Mammary epithelial cell (primary cell): ENCODE results near the gene RPS6KA2.

Source experiments
- EZH2 ChIP-seq: IDR thresholded peaks from 2 replicates; pipeline ENCODE4 v1.6.1; 2012; ENCODE audit warnings: low read length, inconsistent platforms, borderline replicate concordance
- TF ChIP-seq, protein P1 (sequence below), 2 donors: IDR thresholded peaks in 1 of 2; conservative IDR thresholded peaks in 1 of 2; 2 replicates each; pipeline ENCODE4 v1.5.1; 2011 to 2012; ENCODE audit warnings: inconsistent platforms in 2 of 2, low read length in 2 of 2, mild to moderate bottlenecking in 2 of 2, control low read depth in 1 of 2, low read depth in 1 of 2; ENCODE audit not compliant: insufficient read depth in 1 of 2; ENCODE audit errors: extremely low read depth in 1 of 2

DNA sequence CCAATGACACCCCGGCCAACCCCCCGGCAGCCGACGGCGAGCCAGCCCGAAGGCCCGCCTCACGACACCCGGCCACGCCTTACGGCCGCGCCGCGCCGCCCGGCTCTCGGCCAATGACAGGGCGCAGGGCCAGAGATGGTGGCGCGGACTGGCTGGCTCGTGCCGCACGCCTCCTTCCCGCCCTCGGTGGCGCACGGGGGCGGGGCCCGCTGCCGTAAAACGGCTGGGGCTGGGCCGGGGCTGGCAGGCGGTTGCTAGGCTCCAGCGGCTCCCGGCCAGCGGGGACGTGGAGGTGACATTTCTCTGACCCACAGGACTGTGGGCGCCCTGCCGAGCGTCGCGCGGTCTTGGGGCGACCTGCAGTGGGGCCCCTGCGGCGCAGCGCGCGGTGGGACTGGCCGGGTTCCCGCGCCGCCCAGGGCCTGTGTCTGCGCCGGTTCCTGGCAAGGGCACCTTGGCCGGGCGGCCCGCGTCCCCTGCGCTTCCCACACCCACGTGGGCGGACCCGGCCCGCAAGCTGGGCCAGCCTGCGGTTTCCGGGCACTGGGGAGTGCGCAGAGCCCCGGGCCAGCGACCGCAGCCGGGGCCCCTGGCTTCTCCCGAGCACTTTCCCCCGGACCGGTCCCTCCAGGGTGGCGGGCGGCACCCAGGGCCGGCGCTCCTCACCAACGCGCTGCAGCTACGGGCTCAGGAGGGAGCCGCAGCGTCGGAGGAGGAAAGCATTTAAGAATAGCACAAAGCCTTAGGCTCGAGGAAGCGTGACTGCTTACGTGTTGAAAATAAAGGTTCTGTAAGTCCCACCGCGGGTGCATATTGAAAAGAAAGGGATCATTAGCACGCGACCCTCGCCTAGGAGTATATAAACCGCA, 243.9 kb downstream of the RPS6KA2 start, which contains the start of gene MPC1:
- no peak for TF ChIP-seq EZH2
- TF ChIP-seq, protein P1, sequence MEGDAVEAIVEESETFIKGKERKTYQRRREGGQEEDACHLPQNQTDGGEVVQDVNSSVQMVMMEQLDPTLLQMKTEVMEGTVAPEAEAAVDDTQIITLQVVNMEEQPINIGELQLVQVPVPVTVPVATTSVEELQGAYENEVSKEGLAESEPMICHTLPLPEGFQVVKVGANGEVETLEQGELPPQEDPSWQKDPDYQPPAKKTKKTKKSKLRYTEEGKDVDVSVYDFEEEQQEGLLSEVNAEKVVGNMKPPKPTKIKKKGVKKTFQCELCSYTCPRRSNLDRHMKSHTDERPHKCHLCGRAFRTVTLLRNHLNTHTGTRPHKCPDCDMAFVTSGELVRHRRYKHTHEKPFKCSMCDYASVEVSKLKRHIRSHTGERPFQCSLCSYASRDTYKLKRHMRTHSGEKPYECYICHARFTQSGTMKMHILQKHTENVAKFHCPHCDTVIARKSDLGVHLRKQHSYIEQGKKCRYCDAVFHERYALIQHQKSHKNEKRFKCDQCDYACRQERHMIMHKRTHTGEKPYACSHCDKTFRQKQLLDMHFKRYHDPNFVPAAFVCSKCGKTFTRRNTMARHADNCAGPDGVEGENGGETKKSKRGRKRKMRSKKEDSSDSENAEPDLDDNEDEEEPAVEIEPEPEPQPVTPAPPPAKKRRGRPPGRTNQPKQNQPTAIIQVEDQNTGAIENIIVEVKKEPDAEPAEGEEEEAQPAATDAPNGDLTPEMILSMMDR (conservative IDR thresholded peaks at IDR 0.05 in 1 of 2, IDR thresholded peaks at IDR 0.05 in 1 of 2; ENCODE audit: extremely low read depth in 1 of 2, insufficient read depth in 1 of 2, low read depth in 1 of 2, low read length in 2 of 2) = no peak
